Measurements from ENCODE around the gene HESX1. TPM values are rescaled to one million over a fixed set of nuclear protein-coding genes. Genes with fewer than 3 reads are reported as not detected.

HESX1 gene
- polyA plus RNA-seq, 1 experiment, result 0.46 TPM

DNA sequence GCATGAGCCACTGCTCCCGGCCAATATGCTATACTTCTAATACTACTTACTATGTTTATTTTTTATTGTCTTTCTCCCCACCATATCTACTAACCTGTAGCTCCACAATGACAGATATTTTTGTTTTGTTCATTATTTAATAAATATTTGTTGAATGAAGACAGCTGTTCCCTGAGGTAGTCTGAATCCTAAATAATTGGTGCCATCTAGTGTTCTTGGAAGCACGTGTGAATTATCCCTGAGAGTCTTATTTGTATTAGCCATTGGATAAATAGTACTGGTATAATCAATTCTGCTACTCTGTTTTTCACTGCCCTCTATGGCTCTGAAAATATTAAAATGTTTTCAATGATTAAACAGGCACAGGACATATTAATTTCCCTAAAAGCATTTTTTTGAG lies 22.1 kb upstream of the HESX1 start:
- Histone ChIP-seq H3K27me3 (ENCODE audit: control insufficient read depth, insufficient read depth, low read length) (no peaks in the 10 kb centered on the region), H3K4me3 (ENCODE audit: low read depth, low read length) (no peak overlapping the region), H3K9me3 (ENCODE audit: control insufficient read depth, insufficient read depth, low read length) (no peaks in the 10 kb centered on the region), H3K27ac (ENCODE audit: low read depth, low read length) (no peak overlapping the region)
- no peak for DNase-seq (ENCODE audit: low read depth, low spot score)
- CTCF ChIA-PET, result interaction anchor here (0.7 to 4.4 kb wide), 11 partner anchors 28 to 422 kb away, joined by 3 to 27 read pairs (median 3); no protein-coding TSS in a partner anchor
- POLR2A ChIA-PET, result no interaction called here
- TF ChIP-seq, protein P1, sequence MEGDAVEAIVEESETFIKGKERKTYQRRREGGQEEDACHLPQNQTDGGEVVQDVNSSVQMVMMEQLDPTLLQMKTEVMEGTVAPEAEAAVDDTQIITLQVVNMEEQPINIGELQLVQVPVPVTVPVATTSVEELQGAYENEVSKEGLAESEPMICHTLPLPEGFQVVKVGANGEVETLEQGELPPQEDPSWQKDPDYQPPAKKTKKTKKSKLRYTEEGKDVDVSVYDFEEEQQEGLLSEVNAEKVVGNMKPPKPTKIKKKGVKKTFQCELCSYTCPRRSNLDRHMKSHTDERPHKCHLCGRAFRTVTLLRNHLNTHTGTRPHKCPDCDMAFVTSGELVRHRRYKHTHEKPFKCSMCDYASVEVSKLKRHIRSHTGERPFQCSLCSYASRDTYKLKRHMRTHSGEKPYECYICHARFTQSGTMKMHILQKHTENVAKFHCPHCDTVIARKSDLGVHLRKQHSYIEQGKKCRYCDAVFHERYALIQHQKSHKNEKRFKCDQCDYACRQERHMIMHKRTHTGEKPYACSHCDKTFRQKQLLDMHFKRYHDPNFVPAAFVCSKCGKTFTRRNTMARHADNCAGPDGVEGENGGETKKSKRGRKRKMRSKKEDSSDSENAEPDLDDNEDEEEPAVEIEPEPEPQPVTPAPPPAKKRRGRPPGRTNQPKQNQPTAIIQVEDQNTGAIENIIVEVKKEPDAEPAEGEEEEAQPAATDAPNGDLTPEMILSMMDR (IDR thresholded peaks at IDR 0.05; ENCODE audit: low read depth, low read length), result peak; percentile 38; the same call in 1 of the 2 replicates

DNA sequence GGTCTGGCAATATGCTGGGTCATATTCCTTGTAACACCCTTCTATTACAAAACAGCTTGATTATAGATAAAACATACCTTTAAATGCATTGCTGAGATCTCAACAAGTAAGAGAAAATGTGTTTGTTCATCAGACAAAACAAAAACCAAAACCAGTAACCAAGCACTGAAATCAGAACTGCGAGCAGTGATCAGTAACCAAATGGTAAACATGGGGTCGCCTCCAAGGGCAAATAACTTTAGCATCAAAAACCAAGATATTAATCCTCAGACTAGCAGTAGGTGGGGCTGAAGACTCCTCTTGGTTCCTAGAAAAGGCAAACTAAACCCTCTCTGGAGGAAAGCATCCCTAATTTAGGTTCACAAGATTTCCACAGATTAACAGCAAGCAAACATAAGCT lies 6.6 kb upstream of the HESX1 start:
- no peak overlapping the region for H3K4me3 ChIP-seq (ENCODE audit: low read depth, low read length)
- CTCF ChIA-PET, result interaction anchor here (0.6 to 1.4 kb wide), 2 partner anchors 36 to 805 kb away, joined by 4 read pairs; no protein-coding TSS in a partner anchor
- no peaks in the 10 kb centered on the region for H3K9me3 ChIP-seq (ENCODE audit: control insufficient read depth, insufficient read depth, low read length)
- no peaks in the 10 kb centered on the region for H3K27me3 ChIP-seq (ENCODE audit: control insufficient read depth, insufficient read depth, low read length)
- POLR2A ChIA-PET, result no interaction called here
- no peak for DNase-seq (ENCODE audit: low read depth, low spot score)
- TF ChIP-seq, protein P1 (IDR thresholded peaks at IDR 0.05; ENCODE audit: low read depth, low read length), result no peak
- H3K27ac ChIP-seq (ENCODE audit: low read depth, low read length), result no peak overlapping the region

DNA sequence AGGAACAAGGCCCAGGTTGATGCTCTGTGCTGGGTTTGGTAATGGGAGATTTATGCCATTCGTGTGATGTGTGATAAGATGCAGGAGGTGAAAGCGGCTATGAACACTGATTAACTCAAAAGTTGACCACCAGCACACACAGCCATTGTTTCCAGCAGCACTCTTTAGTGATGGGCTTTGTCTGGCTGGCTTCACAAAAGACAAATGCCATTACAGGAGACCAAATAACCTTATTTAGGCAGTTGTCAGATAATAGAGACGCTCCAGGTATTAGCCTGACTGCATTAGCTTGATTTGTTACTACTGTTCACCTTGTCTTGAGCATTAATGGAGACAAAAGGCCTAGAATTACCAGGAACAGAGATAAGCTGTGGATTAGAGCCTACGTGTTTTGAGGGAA lies 5.1 kb downstream of the HESX1 start:
- H3K27me3 ChIP-seq (ENCODE audit: control insufficient read depth, insufficient read depth, low read length), result no peaks in the 10 kb centered on the region
- DNase-seq (ENCODE audit: low read depth, low spot score), result no peak
- H3K4me3 ChIP-seq (ENCODE audit: low read depth, low read length), result no peak overlapping the region
- ChIA-PET POLR2A (no interaction called here), CTCF (no interaction called here)
- no peak overlapping the region for H3K27ac ChIP-seq (ENCODE audit: low read depth, low read length)
- H3K9me3 ChIP-seq (ENCODE audit: control insufficient read depth, insufficient read depth, low read length), result no peaks in the 10 kb centered on the region; the same call in 1 of the 2 replicates
- TF ChIP-seq, protein P1 (IDR thresholded peaks at IDR 0.05; ENCODE audit: low read depth, low read length), result no peak

DNA sequence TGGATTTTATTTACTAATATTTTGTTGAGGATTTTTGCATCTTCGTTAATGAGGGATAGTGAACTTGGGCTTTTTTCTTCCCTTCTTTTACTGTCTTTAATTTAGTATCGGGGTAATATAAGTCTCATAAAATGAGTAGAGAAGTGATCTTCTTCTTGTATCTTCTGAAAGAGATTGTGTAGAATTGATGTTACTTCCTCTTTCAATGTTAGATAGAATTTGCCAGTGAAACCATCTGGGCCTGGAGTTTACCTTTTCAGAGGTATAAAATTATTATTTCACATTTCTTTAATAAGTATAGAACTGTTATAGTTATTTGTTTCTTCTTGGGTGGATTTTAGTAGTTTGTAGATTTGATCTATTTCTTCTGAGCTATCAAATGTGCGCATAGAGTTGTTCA lies 7.8 kb downstream of the HESX1 start:
- DNase-seq (ENCODE audit: low read depth, low spot score), result no peak
- Histone ChIP-seq H3K4me3 (ENCODE audit: low read depth, low read length) (no peak overlapping the region), H3K9me3 (ENCODE audit: control insufficient read depth, insufficient read depth, low read length) (no peaks in the 10 kb centered on the region; the same call in 1 of the 2 replicates), H3K27ac (ENCODE audit: low read depth, low read length) (no peak overlapping the region), H3K27me3 (ENCODE audit: control insufficient read depth, insufficient read depth, low read length) (peaks cover 2% of the 10 kb centered on the region)
- TF ChIP-seq, protein P1 (IDR thresholded peaks at IDR 0.05; ENCODE audit: low read depth, low read length), result no peak
- POLR2A ChIA-PET, result no interaction called here
- CTCF ChIA-PET, result no interaction called here

DNA sequence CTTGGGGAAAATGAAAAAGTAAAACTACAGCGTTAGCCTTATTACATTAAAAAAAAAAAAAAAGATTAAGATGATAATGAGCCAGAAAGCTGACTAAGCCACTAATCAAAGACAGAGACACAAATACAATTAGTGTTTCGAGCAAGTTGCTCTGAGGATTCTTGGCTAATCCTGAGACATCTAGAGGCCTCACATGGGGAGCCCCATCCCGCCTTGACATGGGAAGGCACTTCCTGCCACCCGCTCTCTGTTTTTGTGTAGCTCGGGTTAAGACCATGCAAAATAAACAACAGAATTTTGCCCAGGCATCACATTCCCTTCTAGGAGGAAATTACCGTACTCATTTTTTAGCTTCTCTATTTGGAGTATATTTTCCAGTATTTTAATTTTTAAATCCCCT lies 15.3 kb downstream of the HESX1 start:
- CTCF ChIA-PET, result interaction anchor here (1.8 kb wide), 1 partner anchor 14 kb away, joined by 7 read pairs; no protein-coding TSS in a partner anchor

More for the DNA sequence above, 15.3 kb downstream of the HESX1 start:
- no peak for DNase-seq (ENCODE audit: low read depth, low spot score)
- Histone ChIP-seq H3K27ac (ENCODE audit: low read depth, low read length) (no peak overlapping the region), H3K4me3 (ENCODE audit: low read depth, low read length) (no peak overlapping the region), H3K27me3 (ENCODE audit: control insufficient read depth, insufficient read depth, low read length) (peaks cover 12% of the 10 kb centered on the region), H3K9me3 (ENCODE audit: control insufficient read depth, insufficient read depth, low read length) (no peaks in the 10 kb centered on the region)
- TF ChIP-seq, protein P1 (IDR thresholded peaks at IDR 0.05; ENCODE audit: low read depth, low read length), result no peak
- POLR2A ChIA-PET, result no interaction called here

All from AG04450 (cell line).